GM18873 (cell line): ENCODE data around the gene NRIP3.

Experiments used
- ATAC-seq: cut with Tn5 transposase; IDR thresholded peaks from one replicate; pipeline ENCODE4 v1.9.1; 2021; ENCODE audit warnings: mild to moderate bottlenecking, moderate library complexity, moderate number of reproducible peaks; ENCODE audit not compliant: unreplicated experiment, low FRiP score

Gene NRIP3

DNA sequence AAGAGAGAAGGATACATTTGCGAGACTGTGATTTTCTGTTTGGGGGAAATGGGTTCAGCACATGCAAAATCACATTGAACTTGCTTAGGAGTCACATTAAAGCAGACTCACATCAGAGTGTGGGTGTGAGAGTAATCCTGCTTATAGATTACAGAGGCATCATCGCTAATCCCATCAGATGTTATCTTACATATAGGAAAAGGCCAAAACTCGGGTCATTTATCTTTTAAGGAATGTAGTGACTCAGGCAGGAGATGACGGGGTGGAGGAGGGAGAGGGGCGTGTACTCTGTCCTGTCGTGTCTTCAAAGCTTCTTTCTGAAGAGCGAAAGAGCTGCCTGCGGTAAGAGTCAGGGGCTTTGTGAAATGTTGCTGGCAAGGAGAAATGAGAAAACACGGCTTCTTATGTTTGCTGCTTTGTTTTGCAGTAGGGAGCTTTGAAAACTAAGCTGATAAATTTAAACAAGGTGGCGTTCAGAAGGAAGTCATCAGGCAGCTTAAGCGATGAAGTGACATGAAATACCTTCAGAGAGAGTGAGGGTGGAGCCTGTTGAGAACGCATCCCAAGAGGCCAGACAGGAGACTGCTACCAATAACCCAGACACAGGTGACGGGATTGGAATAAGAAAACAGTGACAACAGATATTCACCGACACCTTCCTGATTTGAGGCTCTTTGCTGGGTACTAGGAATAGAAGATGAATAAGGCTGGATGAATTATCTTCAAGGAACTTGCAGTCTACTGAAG lies 68.9 kb downstream of the NRIP3 start:
- no peak for ATAC-seq

GRCh38 chr11:8933931-8934330 lies 69.9 kb downstream of the NRIP3 start:
- no peak for ATAC-seq

- ATAC-seq: no peak
Measured at GRCh38 chr11:8932564-8933180, 71.1 kb downstream of the NRIP3 start, which contains the start of gene C11orf16. Gene C11orf16 (minus strand): TSS chr11:8932947. CDS start chr11:8932308, 639 bp downstream.
